ENCODE data around the gene DKKL1.
"Not testable (repeated sequence)": the region's sequence is repeated elsewhere in the genome, so short reads cannot be mapped to it uniquely, and the experiment has no call there.

The DKKL1 gene

DNA sequence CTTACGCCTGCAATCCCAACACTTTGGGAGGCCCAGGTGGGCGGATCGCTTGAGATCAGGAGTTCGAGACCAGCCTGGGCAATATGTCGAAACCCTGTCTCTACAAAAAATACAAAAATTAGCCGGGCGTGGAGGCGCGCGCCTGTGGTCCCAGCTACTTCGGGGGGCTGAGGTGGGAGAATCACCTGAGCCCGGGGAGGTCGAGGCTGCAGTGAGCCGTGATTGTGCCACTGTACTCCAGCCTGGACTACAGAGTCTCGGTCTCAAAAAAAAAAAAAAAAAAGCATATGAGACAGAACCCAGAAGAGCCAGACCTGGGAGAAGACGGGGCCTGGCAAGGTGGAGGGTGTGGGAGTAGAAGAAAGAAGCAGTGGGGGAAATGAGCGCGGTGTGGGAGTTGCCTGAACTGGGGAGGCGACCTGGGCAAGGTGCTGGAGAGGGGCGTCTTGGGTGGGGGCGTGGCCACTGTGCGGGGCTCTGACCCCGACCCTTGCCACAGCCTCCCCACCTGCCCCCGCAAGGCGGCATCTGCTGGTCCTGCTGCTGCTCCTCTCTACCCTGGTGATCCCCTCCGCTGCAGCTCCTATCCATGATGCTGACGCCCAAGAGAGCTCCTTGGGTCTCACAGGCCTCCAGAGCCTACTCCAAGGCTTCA, 533 bp downstream of the DKKL1 start:
- DNase-seq: no peak

DNA sequence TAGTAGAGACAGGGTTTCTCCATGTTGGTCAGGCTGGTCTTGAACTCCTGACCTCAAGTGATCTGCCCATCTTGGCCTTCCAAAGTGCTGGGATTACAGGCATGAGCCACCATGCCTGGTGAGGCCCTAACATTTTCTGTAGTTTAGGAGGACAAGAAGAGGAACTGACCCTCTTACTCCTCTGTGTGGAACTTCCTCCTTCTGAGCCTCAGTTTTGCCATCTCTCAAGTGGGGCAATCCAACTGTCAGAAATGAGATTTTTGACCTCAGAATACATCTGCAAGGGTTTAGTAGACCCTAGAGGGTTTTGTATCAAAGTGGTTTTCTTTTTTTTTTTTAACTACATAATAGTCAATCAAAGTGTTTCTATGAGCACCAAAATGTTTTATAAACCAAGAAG, 2.4 kb downstream of the DKKL1 start:
- no peak for DNase-seq

DNA sequence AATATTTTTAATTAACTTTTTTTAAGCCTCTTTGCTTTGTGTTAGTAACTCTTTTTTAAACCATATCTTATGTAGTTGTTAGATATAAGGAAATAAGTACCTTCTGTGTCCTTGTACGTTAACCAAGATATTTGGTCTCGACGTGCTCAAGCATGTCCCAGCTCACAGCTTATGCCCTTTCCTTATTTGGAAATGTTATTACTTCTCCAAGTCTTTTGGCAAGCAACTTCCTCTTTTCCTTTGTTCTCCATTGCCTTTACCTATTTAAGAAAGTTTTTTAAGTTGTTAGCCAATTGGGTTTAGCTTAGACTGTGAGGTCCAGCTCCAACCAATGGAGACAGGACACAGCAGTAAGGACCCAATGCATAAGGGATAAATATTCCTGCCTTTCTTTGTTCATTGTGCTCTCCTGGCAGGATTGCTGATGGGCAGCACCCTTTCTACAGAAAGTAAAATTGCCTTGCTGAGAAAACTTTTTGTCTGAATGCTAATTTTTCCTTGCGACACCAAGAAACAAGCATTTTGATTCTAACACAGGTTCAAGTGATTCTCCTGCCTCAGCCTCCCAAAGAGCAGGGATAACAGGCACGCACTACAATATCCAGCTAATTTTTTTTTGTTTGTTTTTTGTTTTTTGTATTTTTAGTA, 5.2 kb downstream of the DKKL1 start:
- DNase-seq: no peak

DNA sequence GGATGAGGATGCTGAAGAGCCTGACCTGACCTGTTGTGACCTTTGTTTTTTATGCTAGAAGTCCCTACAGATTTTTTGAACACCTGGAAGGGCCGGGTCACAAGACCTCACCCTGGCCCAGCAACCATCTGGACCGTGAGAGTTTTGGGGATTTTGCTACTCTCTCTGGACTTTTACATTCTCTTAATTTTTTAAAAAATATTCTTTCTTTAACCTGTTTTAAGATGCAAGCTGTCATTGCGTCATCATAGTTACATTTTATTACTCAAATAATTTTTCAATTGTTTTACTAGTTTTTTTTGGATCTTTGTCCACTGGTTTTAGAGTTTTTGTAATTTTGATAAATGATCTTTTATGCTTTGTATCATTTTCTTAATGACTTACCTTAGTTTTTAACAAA, 7.5 kb downstream of the DKKL1 start:
- no peak for DNase-seq

DNA sequence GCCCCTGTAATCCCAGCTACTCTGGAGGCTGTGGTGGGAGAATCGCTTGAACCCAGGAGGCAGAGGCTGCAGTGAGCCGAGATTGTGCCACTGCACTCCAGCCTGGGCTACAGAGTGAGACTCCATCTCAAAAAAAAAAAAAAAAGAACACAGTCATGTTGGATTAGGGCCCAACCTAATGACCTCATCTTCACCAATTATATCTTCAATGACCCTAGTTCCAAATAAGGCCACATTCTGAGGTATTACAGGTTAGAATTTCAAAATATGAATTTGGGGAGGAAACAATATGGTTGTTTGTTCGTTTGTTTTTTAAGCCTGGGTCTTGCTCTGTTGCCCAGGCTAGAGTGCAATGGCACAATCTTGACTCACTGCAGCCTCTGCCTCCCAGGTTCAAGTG, 9.5 kb downstream of the DKKL1 start:
- DNase-seq: not testable (repeated sequence)

DNA sequence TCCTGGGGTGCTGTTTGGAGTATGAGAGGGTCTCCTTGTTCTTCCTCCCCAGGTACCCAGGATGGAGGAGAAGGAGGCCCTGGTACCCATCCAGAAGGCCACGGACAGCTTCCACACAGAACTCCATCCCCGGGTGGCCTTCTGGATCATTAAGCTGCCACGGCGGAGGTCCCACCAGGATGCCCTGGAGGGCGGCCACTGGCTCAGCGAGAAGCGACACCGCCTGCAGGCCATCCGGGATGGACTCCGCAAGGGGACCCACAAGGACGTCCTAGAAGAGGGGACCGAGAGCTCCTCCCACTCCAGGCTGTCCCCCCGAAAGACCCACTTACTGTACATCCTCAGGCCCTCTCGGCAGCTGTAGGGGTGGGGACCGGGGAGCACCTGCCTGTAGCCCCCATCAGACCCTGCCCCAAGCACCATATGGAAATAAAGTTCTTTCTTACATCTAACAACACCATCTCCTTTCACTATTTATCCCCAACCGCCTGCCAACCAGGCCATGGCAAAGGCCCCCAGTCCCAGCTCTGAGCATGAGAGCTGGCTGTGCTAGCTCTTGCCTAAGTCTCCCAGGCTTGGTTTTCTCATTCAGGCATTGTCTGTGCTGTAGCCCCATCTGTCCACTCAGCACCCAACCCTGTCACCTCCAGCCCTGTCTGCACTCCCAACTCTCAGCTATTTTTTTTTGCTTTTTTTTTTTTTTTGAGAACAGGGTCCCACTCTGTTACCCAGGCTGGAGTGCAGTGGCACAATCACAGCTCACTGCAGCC, 11.2 kb downstream of the DKKL1 start:
- no peak for DNase-seq

DNA sequence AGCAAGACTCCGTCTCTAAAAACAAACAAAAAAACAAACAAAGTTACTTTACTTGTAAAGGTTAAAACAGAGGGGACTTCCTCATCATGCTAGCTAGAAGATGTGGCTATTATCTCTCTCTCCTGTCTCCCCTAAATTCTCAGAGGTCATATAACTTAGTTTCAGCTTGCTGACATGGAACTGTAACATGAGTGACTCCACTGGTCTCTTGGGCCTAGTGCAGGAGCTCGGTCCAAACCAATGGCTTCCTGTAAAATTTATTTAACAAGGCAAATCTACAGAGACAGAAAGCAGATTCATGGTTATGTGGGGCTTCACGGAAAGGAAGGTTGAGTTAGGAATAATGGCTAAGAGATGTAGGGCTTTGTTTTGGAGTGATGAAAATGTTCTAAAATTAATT, 14.8 kb downstream of the DKKL1 start:
- DNase-seq: no peak

DNA sequence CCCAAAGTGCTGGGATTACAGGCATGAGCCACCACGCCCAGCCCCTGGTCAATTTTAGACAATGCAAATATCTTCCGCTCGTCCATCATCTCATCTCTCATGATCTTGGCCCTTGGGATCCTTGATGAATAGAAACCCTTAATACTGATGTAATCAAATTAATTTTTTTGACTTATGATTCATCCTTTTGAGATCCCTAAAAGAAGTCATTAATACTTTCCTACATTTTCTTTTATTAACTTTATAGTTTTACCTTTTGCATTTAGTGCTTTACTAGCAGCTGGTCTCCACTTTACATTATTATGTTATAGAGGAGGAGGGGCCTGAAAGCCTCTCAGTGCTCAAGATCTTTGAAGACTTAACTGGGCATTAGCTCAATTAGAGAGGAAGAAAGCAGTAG, 16.7 kb downstream of the DKKL1 start:
- no peak for DNase-seq

DNA sequence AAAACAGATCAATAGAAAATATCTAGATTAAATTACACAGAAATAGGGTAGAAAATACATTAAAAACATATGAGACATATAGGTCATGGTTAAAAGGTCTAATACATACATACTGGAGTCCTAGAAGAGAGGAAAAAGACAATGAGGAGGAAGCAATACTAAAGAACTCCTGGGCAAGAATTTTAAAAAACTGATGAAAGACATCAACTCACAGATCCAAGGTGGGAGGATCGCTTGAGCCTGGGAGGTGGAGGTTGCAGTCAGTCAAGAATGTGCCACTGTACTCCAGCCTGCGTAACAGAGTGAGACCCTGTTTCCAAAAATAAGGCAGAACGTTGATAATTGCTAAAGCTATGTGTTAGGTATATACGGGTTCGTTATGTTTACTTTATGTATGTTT, 19.0 kb downstream of the DKKL1 start:
- DNase-seq: no peak

DNA sequence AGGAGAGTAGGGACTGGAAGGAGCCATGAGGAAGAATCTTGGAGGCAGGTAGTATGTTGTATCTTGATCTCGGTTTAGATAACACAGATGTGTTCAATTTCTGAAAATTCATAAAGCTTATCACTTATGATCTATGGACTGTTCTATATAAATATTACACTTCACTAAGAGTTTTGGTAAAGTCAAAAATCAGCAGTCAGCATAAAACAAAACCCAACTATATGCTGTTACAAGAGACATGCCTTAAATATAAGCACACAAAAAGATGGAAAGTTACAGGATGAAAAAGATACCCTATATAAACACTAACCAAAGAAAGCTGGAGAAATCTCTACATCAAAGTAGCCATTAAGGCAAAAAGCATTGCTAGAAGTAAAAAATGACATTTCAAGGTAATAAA, 19.9 kb downstream of the DKKL1 start:
- no peak for DNase-seq

DNA sequence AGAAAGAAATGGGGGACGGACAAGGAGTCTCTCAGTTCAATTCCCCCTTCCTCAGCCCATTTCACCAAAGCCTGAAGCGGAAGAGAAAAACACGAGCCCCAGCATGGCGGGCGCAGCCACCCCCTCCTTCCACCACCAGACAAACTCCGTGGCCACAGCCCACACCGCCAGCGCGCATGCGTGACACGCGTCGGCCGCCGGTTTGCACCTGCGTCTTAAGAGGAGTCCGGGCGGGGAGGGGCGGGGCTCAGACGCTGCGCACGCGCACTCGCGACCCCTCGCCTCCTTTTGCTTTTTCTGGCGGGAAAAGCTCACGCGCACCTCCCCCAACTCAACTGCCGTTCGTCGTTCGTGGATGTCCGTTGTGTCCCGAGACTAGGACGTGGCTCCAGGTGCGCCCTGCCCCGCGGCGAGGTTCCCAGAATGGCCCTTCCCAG, 24.3 kb downstream of the DKKL1 start, which contains the start of gene KASH5:
Gene KASH5 (plus strand): TSS at position 314 of the 437 bp plus-strand sequence. CDS start 2,635 bp downstream, outside the sequence.
- no peak for DNase-seq

DNA sequence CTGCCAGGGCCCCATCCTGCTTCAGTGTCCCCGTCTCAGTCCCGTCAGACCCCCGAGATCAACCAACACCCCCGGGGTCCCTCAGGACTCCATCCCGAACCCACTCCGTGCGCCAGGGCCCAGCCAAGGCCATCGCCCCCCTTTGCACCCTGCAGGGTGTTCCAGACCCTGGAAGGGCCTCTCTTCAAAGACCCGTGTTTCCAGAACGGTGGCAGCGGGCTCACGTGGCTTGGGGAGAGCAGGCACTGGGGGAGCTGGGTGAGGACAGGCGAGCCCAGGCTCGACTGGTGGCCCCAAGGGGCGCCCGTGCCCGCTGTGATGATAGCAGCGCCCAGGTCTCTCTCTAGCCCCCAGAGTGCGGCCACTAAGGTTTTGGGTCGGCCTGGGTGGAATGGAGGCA, 25.7 kb downstream of the DKKL1 start:
- DNase-seq: no peak

DNA sequence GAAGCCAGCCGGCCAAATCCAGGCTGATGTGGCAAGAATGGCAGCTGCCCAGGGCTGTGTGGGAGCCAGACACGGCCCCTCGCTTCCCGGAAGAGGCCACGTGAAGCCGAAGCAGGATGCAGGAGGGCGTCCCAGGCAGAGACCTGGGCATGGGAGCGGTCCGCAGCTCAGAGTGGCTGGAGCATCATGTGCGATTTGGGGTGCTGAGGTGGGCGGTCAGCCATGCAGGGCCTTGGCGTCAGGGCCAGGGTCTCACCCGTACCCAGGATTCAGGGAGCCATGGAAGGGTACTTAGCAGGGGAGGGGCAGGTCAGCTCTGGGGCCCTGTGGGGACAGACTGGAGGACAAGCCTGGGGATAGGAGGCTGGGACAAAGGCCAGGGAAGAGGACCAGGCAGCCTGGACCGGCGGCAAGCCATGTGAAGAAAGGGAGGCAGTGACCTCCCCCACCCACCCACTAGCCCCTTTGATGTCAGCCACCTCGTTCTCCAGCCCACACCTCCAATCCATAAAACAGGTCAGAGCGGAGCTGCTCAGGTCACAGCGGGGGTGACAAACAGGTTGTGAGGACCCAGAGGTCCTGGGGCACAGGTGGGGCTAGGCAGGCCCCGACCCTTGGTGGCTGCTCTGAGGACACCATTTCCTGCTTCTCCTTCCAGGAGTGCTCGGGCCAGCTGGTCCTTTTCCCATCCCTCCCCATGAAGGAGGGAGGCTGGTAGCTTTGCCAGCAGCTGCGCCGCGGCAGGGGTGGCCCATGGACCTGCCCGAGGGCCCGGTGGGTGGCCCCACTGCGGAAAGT, 26.7 kb downstream of the DKKL1 start:
- DNase-seq: no peak

DNA sequence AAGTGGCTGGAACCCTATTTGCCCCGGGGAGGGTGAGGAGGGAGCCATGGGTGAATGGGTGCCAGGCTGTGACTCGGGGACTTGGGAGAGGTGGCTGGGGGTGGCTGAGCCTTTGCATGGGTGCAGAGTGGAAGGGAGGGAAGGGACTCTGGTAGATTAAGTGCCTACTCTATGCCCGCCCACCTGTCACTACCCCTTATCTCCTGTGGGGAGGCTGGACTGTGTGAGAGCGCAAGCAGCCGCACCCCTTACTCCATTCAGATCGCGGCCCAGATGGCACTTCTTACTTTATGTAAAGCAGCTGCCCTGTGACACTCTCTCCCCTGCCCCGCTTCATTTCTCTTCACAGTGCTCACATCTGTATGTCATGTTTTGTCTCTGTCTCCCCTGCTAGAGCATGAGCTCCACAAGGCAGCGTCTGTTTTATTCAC, 27.3 kb downstream of the DKKL1 start:
- DNase-seq: no peak

DNA sequence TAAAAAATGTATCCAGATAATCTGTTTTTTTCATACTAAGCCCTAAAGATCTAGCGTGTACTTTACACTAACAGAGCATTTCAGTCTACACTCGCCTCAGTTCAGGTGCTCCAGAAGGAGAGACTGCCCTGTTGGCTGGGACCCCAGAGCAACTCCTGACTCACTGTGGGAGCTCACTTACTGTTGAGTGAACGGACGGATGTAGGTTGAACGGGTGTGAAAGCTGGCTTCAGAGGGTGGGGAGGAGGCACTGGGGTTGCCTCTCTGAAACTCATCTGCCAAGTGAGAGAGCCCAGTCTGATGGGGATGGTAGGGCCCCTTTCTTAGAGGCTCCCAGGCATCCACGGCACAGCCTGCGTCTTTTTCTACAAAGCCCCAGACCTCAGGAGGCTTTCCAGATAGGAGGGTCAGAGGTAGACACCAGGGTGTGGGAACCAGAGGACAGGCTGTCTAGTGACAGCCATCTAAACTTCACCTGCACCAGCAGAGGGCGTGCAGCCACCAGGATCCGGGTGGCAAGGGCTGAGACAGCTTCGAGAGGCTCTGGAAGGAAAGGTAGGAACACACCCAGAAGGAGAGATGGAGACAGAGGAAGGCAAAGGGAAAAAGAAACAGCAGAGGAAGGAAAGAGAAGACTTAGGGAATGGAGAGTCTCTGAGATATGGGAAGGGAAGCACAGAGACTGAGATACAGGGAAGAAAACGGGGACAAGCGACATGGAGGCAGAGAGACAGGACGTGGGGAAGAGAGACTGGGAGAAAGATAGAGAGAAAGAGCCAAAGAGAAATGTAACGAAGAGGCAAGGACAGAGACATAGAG, 28.1 kb downstream of the DKKL1 start:
- no peak for DNase-seq

DNA sequence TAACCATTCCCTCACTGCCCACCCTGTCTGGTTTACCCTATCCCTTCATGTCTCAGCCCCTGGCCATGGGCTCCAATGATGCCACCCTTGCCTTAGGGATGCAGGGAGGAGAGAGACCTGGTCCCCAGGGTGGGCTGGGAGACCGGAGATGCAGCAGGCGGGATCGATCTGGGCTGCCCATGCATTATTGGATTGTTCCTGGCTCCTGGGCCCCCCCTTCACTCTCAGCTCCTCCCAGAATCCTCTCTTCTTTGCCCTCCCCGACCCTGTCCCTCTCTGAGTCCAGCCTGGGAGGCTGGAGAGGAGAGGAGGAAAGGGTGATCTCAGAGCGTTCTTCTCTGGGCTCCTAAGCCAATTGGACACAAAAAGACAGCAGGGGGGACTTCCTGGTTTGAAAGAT, 30.2 kb downstream of the DKKL1 start:
- no peak for DNase-seq

DNA sequence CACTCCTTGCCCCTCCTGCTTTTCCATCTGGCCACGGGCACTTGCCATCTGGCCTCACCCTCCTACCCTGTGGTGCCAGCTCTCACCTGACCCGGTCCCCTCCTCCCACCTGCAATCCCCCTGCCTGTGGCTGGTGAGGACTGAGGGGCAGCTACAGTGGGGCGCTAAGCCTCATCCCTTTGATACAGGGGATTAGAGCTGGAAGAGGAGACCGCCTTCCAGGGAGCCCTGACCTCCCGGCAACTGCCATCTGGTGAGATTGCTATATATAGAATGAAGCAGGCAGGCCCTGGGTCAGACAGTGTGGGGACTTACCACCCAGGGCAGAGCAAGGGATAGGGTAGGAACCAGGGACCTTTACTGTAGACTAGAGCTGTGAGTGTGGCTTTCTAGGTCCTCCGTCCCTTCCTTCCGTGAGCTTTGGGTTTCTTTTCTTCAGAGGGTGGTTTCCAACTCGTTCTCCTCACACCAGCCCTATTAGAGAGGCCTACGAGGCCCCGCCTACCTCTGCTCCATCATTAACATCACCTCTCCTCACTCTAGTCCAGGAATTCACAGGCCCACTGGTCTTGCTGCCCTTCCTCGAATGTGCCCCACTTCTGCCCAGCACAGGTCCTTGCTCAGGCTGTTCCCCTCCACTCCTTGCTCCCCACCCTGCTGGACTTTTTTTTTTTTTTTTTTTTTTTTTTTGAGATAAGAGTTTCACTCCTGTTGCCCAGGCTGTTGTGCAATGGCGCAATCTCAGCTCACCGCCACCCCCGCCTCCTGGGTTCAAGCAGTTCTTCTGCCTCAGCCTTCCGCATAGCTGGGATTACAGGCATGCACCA, 32.1 kb downstream of the DKKL1 start:
- DNase-seq: no peak

DNA sequence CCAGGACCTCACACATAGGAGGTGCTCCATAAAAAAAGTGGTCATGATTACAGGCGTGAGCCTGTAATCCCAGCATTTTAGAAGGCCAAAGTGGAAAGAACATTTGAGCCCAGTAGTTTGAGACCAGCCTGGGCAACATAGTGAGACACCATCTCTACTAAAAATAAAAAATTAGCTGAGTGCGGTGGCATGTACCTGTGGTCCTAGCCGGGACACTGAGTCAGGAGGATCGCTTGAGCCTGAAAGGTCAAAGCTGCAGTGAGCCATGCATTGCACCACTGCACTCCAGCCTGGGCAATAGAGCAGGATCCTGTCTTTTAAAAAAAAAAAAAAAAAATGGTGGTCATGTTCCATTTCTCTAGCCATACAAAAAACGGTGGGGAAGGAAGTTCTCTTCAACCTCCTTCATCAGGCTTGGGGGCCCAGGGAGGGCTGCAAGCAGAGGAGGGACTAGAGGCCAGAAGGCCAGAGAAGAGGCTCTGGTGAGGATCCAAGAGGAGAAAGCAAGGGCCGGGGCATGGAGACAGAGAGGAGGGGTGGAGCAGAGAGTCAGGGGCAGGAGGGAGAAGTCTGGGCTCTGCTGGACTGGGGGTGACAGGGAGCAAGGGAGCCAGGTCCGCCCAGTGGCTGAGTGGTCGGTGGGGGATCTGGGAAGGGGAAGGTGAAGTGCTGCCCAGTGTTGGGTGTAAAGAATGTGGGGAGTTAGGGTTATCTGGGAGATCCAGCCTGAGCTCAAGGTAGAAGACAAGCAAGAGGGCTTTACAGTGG, 33.2 kb downstream of the DKKL1 start:
- DNase-seq: no peak

DNA sequence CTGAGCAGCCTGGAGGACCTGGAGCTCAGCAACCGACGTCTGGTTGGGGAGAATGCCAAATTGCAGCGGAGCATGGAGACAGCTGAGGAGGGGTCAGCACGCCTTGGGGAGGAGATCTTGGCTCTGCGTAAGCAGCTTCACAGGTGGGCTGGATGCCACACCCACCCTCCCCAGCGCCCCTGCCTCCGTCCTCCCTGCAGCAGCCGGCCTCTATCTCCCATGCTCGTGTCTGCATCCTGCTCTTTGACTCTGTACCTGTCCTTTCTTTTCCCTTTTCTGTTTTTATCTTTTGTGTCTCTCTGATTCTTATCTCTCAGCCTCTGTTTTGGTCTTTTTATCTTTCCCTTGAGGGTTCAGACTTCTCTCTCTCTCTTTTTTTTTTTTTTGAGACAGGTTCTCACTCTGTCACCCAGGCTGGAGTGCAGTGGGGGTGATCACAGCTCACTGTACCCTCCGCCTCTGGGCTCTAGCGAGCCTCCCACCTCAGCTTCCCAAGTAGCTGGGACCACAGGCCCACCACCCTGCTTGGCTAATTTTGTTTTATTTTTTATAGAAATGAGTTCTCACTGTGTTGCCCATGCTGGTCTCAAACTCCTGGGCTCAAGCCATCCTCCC, 34.4 kb downstream of the DKKL1 start:
- no peak for DNase-seq

DNA sequence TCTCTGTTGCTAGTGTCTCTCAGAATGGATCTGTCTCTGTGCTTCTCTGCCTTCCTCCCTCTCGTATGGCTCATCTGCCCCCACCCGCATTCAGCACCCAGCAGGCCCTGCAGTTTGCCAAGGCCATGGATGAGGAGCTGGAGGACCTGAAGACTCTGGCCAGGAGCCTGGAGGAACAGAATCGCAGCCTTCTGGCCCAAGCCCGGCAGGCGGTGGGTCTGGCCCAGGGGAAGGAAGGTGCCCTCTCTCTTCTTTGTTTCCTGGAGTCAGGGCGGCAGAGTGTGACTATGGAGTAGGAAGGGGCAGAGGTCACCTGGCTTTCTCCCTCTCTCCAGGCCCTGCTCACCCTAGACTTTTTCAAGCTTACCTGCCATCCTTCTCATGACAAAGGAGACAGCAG, 35.3 kb downstream of the DKKL1 start:
- no peak for DNase-seq
